Gastrocnemius medialis (tissue), 4 donors: Measurements from ENCODE around the gene SLAIN1. TPM values are rescaled to one million over a fixed set of nuclear protein-coding genes. Genes with fewer than 3 reads are reported as not detected.
A peak's percentile ranks its signal among the peaks of the same experiment; 100 is the strongest.

Experiments
- ATAC-seq, 2 donors: fragments of 150-250 bp; one replicate each; pipeline ENCODE4 v1.9.1; 2016
- DNase-seq, 2 donors: peaks; one replicate each; pipeline ENCODE4 v3.0.0-alpha.2; 2019
- H3K27ac ChIP-seq, 4 donors: fragments of 200-600 bp; sonication (generic); 1 replicate in 1 of 4; 2 replicates in 3 of 4; pipeline ENCODE4 v1.5.1; 2016 to 2018; ENCODE audit warnings: mild to moderate bottlenecking in 2 of 4, moderate library complexity in 1 of 4
- H3K27me3 ChIP-seq, 3 donors: fragments of 200-600 bp; sonication (generic) in 2 of 3; 1 replicate in 1 of 3; 2 replicates in 2 of 3; pipeline versions ENCODE4 v1.5.1 to v1.6.0; 2016 to 2019; ENCODE audit warnings: mild to moderate bottlenecking in 1 of 3, moderate library complexity in 1 of 3
- H3K36me3 ChIP-seq, 2 donors: fragments of 200-600 bp; sonication (generic) in 1 of 2; one replicate each; pipeline ENCODE4 v1.5.1; 2017 to 2018
- H3K4me1 ChIP-seq, 2 donors: fragments of 200-600 bp; sonication (generic) in 1 of 2; one replicate each; pipeline ENCODE4 v1.5.1; 2016 to 2017; ENCODE audit warnings: mild to moderate bottlenecking in 2 of 2
- H3K4me3 ChIP-seq, 4 donors: fragments of 200-600 bp; sonication (generic) in 3 of 4; 1 replicate in 1 of 4; 2 replicates in 3 of 4; pipeline ENCODE4 v1.5.1; 2016 to 2019; ENCODE audit warnings: mild to moderate bottlenecking in 2 of 4
- H3K9me3 ChIP-seq, 3 donors: fragments of 200-600 bp; sonication (generic) in 2 of 3; 1 replicate in 1 of 3; 2 replicates in 2 of 3; pipeline ENCODE4 v1.5.1; 2016 to 2019
- POLR2A ChIP-seq, 2 donors: fragments of 450-650 bp; IDR thresholded peaks; one replicate each; pipeline ENCODE4 v1.6.1; 2017; ENCODE audit warnings: antibody characterized with exemption in 2 of 2, mild to moderate bottlenecking in 2 of 2, moderate library complexity in 2 of 2
- in situ Hi-C, 4 donors: fragments of 200-750 bp; cut with MboI; loops; one replicate each; pipeline versions ENCODE4 v1.15.0 to v1.8.0; 2017; ENCODE audit warnings: low sequenced_read_pairs in 4 of 4
- intact Hi-C: fragments of 100-400 bp; cut with DNase I; formaldehyde crosslinking; loops from one replicate; pipeline ENCODE4 v1.15.1; 2023; ENCODE audit warnings: low total_unique reads
- total RNA-seq, 4 donors: library from RNA; depleted of rRNA; stranded (reverse); fragments of >200 nt; gene quantifications; one replicate each; pipeline versions ENCODE4 v1.1.0 to v1.2.3, GENCODE V29; 2016
- TF ChIP-seq, protein P1 (sequence below), 5 experiments: fragments of 450-650 bp in 3 of 5; fragments of 200-600 bp in 2 of 5; sonication (generic) in 2 of 5; IDR thresholded peaks in 4 of 5; conservative IDR thresholded peaks in 1 of 5; 1 replicate in 4 of 5; 2 replicates in 1 of 5; pipeline ENCODE4 v1.5.1; 2016 to 2019; ENCODE audit warnings: antibody characterized with exemption in 5 of 5, mild to moderate bottlenecking in 3 of 5, moderate library complexity in 3 of 5

SLAIN1 gene
- total RNA-seq, 4 donors from 2014 or later = 3.2 to 17.5 (median 9.9) TPM

DNA sequence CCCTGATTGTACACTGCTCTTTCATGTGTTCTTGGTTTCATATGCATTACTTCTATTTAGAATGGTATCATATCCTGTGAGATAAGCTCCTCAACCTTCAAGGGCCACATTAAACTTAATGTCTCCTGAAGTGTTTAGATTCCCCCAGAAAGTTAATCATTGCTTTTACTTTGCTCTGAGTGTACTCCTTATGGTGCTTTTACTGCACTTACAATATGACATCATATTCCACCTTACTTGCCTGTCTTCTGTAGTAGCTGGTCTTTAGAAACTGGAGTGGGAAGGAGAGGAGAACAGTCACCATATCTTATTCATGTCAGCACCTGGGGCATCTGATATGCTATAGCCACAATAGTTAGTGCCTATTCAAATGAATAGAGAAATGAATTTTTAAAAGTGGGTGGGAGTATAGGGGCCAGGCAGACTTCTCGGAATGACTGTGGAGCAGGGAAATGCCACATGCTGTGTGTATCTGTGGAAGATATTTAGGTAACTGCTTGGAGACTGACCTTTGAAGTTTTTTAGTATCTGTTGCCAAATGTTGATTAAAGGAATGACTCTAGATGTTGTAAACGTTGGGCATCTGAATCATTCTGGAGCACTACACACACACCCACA lies 40.2 kb downstream of the SLAIN1 start:
- in situ Hi-C loops = no loop called here

DNA sequence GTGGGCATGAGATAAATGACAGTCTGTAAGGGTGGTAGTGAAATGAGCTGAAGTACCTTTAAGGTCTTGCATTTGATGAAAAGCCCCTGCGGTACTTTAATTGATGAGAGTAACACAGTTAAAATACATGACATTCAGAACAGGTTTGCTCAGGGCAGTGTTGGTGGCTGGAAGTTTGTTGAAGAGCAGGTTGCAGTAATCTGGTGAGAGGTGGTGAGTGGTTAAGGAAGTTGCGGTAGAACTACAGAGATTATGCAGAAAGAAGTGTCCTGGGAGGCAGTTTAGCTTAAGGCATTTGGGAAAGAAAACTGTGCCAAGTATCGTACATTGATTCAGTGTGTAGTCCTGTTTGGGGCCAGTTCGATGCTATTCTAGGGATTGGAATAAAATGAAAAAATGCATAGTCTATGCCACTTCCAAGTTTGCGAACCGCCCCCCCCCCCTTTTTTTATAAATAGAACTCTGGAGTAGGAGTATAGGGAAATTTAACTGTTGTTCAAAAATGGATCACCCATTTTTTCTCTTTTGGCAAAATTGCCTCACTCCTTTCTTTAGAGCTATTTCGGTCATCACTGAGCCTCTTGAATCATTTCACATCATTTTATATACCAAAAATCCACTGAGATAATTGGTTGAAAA lies 42.7 kb downstream of the SLAIN1 start:
- in situ Hi-C loops = no loop called here
- intact Hi-C loops = no loop called here
- H3K4me1 ChIP-seq = peaks cover 3 to 6% of the 10 kb centered on the region in 2 donors

More for the DNA sequence above, 40.2 kb downstream of the SLAIN1 start:
- Histone ChIP-seq H3K4me1 (peaks cover 3 to 6% of the 10 kb centered on the region in 2 donors), H3K36me3 (no peaks in the 10 kb centered on the region), H3K9me3 (no peaks in the 10 kb centered on the region), H3K27ac (no peak overlapping the region), H3K4me3 (no peak overlapping the region), H3K27me3 (no peaks in the 10 kb centered on the region)
- intact Hi-C loops = no loop called here
- ATAC-seq = no peak
- no peak for TF ChIP-seq POLR2A (IDR thresholded peaks at IDR 0.05)
- TF ChIP-seq, protein P1, sequence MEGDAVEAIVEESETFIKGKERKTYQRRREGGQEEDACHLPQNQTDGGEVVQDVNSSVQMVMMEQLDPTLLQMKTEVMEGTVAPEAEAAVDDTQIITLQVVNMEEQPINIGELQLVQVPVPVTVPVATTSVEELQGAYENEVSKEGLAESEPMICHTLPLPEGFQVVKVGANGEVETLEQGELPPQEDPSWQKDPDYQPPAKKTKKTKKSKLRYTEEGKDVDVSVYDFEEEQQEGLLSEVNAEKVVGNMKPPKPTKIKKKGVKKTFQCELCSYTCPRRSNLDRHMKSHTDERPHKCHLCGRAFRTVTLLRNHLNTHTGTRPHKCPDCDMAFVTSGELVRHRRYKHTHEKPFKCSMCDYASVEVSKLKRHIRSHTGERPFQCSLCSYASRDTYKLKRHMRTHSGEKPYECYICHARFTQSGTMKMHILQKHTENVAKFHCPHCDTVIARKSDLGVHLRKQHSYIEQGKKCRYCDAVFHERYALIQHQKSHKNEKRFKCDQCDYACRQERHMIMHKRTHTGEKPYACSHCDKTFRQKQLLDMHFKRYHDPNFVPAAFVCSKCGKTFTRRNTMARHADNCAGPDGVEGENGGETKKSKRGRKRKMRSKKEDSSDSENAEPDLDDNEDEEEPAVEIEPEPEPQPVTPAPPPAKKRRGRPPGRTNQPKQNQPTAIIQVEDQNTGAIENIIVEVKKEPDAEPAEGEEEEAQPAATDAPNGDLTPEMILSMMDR (IDR thresholded peaks at IDR 0.05 in 4 of 5, conservative IDR thresholded peaks at IDR 0.05 in 1 of 5) = no peak
- DNase-seq = no peak

DNA sequence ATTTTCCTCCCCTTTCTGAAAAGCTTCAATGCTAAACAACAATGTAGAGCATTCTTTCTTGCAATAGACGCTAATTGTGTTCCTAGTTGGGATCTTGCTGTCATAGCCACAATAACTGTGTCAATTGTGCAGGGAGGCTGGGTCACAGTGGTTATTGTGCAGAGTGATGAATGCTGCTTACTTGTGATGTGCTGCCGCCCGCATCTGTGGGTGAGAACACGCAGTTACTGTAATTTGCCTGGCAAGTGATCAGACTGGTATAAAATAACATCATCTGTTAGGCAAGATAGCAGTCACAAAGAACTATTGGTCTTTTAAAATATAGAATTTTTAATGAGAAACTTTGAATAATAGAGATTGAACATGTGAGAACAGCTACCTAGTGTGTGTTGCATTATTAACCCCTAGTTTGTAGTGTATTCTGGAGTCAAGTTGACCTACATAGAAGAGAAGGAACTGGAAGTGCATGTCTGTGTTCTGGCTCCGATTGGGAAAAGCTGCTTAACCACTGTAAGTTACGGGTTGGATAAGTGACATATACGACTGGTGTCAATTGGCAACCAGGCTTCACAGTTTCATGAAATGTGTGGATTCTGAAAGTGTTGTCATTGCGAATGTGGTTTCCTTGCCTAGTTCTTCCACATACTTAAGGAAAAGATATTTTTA lies 43.6 kb downstream of the SLAIN1 start:
- no peak overlapping the region for H3K4me3 ChIP-seq
- peaks cover 3 to 6% of the 10 kb centered on the region in 2 donors for H3K4me1 ChIP-seq
- H3K9me3 ChIP-seq = no peaks in the 10 kb centered on the region
- TF ChIP-seq, protein P1 (IDR thresholded peaks at IDR 0.05 in 4 of 5, conservative IDR thresholded peaks at IDR 0.05 in 1 of 5) = no peak
- no peak for TF ChIP-seq POLR2A (IDR thresholded peaks at IDR 0.05)
- H3K27me3 ChIP-seq = no peaks in the 10 kb centered on the region
- H3K27ac ChIP-seq = no peak overlapping the region
- no peak for DNase-seq
- intact Hi-C loops (no loop called here), in situ Hi-C loops (no loop called here)
- H3K36me3 ChIP-seq = peaks cover 0 to 2% of the 10 kb centered on the region in 2 donors
- ATAC-seq = peak in 1 of 2 donors; percentile 52

More for the DNA sequence above, 42.7 kb downstream of the SLAIN1 start:
- Histone ChIP-seq H3K27me3 (no peaks in the 10 kb centered on the region), H3K36me3 (peaks cover 0 to 2% of the 10 kb centered on the region in 2 donors), H3K9me3 (no peaks in the 10 kb centered on the region), H3K27ac (no peak overlapping the region), H3K4me3 (no peak overlapping the region)
- DNase-seq = no peak
- no peak for TF ChIP-seq POLR2A (IDR thresholded peaks at IDR 0.05)
- TF ChIP-seq, protein P1 (IDR thresholded peaks at IDR 0.05 in 4 of 5, conservative IDR thresholded peaks at IDR 0.05 in 1 of 5) = no peak
- ATAC-seq = no peak

DNA sequence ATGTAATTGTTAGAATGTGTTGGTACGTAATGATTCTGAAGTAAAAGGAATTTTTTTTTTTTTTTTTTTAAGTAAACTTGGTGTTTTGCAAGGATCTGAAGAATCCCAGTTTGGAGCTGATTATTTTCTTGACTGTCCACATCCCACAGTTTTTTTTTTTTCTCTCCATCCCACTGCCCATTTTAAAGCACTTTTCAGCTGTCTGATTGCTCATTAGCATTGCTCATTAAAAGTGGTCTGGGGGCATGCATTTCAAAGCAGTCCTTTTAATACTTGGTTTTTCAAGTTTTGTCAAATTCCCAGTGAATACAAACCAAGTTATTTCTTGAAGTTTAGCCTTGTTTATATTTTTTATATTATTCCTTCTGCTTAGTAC lies 44.1 kb downstream of the SLAIN1 start:
- intact Hi-C loops = no loop called here
- no peak for ATAC-seq
- H3K9me3 ChIP-seq = no peaks in the 10 kb centered on the region
- H3K4me3 ChIP-seq = no peak overlapping the region
- H3K27ac ChIP-seq = no peak overlapping the region
- DNase-seq = no peak
- H3K27me3 ChIP-seq = no peaks in the 10 kb centered on the region
- in situ Hi-C loops = no loop called here
- TF ChIP-seq, protein P1 (IDR thresholded peaks at IDR 0.05 in 4 of 5, conservative IDR thresholded peaks at IDR 0.05 in 1 of 5) = no peak
- no peak for TF ChIP-seq POLR2A (IDR thresholded peaks at IDR 0.05)
- H3K36me3 ChIP-seq = peaks cover 0 to 2% of the 10 kb centered on the region in 2 donors
- peaks cover 3 to 6% of the 10 kb centered on the region in 2 donors for H3K4me1 ChIP-seq
